GM18505 (cell line): ENCODE data around the gene PRSS50.

Experiments used
- ATAC-seq: cut with Tn5 transposase; IDR thresholded peaks from one replicate; pipeline ENCODE4 v1.9.1; 2021; ENCODE audit not compliant: unreplicated experiment
- POLR2A ChIP-seq: IDR thresholded peaks from 4 replicates; pipeline ENCODE4 v1.6.1; 2011; ENCODE audit warnings: borderline replicate concordance; ENCODE audit not compliant: insufficient read depth, insufficient read length; ENCODE audit errors: extremely low read depth

The PRSS50 gene

DNA sequence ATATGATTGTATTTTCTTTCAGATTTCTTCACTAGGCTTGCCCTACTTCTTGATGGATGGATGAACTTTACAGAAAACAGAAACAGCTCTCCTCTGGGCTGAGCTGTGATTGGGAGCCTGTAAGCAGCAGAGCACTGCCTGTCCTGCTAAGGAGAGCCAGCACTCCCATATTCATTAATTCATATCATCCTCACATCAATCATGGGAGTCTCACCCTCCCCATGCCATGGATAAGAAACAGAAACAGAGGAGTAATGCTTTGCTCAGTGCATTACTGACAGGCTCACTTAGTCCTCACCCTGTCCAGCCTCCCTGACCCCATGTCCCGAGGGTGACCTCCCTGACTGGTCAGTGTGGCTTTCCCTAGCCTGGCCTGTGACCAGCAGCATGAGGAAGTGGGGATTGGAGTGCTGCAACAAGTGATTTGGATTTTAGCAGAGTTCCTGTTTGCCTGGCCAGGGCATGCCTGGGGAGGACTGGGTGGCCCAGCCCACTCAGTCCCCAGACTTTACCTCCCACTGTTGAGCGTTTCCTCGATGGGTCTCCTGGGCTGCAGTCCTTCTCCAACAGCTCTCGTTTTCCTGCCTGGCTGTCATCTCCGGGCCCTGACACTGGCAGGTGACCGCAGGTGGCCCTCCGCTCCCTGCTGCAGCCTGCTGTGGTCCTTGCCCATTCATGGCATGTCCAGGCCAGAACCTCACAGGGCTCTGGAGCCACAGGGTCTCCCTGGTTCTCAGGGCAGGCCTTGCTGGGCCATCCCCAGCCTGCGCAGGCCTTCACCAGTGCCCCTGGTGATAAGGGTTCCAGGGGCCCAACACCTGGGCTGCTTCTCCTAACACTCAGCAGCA, 17.8 kb downstream of the PRSS50 start:
- TF ChIP-seq POLR2A = no peak
- no peak for ATAC-seq

DNA sequence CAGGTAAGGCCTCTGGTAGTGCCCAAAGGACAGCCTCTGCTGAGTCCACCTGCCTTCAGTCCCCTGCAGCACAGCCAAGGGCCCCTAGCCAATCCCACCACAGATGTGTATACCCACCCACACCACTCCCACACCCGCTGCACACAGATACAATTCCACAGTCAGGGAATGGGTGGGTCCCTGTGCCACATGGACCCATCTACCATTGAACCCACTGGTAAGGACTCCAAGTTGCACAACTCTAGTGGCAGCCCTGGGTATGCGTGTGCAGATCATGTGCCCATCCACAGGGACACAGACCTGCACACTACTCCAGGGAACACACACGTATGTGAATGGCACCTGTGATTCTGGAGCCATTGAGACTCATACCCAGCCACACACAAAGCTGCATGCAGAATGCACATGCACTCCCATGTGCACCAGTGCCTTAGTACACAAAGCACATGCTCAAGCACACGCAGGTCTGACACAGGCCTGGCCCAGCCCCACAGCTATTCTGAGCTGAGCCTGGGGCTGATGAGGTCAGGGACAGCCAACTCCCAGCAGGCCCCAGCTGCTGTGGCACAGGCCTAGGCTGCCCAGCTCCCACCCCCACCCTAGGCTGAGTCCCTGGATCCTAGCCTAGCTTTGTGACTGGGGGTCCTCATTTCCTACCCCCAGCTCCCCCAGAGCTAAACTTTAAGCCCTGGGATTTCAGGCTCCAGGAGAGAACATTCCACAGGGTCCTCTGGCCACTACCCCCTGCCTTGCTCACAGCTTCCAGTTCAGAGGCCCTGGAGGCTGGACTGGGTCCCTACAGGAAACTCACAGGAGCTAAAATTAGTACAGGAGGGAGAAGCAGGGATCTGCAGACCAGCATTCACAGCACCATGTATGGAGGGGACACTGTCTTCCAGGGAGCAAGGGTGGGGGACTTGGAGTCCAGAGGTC, 21.4 kb downstream of the PRSS50 start:
- no peak for TF ChIP-seq POLR2A
- no peak for ATAC-seq

DNA sequence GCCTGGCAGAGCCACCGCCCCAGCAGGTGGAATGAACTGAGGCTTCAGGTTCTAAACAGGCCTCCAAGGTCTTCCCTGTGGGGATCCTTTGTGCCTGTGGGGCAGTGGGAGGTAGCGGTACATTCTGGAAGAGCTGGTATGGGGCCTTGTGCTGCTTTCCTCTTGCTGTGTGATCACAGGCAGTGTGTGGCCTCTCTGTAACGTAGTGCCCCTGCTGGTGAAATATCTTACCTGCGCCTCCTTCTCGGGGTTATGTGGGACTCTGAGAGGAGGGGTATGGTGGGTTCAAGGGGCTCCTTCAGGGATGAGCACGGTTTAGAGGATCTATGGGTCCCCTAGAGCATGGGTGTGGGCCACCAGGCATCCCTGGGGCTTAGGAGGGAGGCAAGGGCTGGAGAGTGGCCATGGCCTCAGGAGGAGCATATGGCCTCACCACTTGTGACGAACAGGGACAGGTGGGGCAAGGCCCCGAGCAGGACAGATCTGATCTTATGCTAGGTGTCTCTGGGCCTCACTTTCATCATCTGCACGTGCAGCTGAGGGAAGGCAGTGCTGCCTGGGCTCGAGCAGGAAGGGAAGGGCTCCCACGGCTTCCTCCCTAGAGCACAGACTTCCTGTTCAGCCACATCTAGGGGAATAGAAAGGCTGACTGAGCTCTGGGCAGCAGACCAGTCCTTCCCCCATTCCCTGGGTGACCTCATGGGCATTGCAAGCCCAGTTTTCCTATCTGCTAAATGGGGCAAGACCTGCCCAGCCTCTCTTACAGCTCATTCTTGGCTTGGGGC, 22.3 kb downstream of the PRSS50 start:
- ATAC-seq = no peak
- TF ChIP-seq POLR2A = no peak

DNA sequence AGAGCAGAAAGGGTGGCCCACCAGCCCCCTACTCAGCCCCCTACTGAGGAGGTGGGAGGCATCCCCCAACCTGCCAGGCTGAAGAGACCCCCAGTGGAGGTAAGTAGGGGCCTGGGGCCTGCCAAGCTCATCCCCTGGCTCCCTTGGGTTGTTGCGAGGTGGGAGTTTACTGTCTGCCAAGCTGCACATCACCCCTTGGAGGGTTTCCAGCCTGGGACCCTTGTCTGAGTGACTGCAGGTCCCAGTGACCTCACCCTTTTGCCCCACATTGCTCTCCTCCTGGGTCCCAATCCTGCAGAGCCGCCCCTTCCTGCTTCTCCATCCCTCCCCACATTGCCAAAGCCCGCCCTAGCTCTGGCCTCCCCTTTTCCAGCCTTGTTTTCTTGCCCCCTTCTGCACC, 23.1 kb downstream of the PRSS50 start:
- ATAC-seq = no peak
- no peak for TF ChIP-seq POLR2A

DNA sequence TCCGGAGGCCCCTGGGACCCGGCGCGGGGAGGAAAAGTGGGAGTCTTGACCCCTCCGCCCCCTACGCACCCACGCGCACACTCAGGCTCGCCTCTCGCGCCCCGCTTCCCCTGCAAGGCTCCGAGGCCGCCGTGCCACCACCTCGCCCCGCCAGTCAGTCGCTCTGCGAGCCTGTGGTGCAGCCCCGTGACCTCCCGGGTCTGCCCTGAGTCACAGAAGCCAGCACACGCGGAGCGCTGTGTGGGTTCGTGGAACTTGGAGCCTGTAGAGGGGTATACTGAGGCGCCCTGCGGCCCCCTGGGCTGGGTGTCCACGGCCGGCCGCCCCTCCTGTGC, 23.8 kb downstream of the PRSS50 start:
- TF ChIP-seq POLR2A = no peak
- no peak for ATAC-seq

DNA sequence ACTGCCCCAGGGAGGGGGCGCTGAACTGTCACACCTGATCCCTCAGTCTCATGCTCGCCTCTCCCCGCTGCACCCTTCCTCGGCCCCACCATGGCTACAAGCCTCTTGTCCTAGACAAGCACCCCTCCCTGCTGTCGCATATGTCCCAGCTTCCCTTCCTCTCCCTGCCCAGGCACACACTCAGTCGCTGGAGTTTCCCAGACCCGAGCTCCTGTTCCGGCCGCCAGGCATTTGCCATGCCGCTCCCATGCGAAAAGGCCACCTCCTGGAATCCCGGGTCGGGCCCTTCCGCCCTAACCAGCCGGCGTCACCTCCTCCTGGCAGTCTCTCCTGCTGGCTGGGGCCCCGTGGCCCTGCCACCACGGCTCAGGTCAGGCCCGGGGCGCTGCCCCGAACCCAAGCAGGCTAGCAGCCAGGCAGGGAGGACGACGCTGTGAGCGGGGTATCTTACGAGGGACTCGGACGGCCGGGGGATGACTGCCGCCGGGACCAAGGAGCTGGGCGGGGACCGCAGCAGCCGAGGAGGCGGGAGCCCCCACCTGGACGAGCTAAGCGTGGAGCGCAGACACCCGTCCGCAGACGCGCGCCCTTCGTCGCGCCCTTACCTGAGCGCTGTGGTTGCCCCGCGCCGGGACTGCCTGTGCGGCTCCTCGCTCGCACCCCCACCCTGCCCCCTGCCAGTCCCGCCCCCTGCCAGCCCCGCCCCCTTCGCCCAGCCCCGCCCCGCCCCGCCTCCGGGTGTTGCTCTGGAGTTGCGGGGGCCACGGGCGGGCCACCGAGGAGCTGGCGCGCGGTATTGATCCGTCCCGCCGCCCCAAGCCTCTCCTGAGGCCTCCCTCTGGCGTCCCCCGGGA, 24.4 kb downstream of the PRSS50 start, which contains the start of gene ALS2CL:
ALS2CL (minus strand) TSS at position 642 of the 854 bp plus-strand sequence. CDS start 4,239 bp downstream, outside the sequence.
- no peak for ATAC-seq
- TF ChIP-seq POLR2A = no peak

DNA sequence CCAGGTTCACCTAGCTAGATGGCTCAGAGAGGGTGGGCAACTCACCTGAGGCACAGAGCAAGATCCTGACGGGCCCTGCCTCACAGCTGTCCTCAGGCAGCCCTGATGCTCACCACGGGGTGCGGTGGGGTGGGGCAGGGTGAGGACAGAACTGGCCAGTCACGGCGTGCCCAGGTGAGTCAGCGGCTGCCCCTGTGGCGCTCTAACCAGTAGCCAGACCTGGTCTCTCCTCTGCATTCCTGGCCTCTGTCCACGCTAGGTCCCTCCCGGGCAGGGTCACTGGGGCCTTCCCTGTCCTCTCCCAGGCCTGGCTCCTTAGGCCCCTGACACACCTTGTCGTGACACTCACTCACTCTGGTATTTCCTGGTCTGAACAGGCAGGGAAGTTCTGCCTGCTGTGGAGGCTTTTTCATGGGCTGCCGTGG, 25.1 kb downstream of the PRSS50 start:
- TF ChIP-seq POLR2A = no peak
- ATAC-seq = no peak

DNA sequence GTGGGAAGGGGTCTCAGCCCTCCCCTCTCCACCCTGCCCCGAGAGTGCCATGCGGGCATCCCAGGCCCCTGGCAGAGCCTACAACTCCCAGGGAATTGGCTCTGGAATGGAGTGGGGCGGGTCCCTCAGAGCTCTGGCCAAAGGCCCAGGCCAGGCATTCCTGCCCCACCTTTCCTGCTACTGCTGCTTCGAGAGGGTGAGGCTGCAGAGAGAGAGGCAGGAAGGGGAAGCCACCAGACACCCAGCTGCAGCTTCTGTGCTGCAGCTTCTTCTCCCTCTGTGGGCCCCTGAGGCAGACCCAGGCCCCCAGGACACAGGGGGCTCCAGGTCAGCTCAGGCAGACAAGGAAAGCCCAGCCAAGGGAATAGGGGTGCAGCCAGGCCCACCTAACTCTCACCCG, 26.9 kb downstream of the PRSS50 start:
- ATAC-seq = no peak
- no peak for TF ChIP-seq POLR2A

DNA sequence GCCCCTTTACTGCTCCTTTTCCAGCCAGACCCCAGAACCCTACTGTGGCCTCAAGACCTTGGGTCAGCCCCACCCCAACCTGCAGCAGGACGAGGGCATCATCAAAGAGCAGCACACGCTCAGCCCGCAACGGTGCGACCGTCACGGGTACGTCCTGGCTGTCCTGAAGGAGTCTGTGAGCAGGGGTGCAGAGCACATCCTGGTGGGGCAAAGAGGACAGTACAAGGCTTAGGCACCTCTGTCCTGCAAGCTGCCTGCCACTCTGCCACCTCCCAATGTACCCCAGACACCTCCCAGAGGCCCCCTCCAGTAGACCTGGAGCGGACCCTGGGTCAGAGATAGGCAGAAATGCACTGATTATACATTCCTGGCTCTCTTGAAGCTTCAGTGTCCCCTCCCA, 32.2 kb downstream of the PRSS50 start:
- no peak for TF ChIP-seq POLR2A
- ATAC-seq = no peak

DNA sequence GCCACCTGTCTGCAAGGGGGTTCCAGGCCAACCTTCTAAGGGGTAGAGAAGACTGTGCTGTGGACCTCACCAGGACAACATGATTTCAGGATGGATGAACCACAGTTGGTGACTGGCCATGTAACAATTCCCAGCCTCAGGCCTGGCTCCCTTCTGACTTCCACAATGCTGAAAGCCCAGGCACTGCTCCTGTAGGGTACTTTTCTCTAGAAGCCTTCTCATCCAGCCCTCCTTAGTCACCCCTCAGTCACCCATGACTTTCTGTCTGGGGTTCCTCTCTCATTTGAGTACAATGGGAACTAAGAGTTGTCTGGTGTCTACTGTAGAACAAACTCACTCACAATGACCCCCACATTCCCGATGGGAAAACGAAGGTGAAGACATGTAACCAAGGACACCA, 32.8 kb downstream of the PRSS50 start:
- ATAC-seq = no peak
- TF ChIP-seq POLR2A = no peak

DNA sequence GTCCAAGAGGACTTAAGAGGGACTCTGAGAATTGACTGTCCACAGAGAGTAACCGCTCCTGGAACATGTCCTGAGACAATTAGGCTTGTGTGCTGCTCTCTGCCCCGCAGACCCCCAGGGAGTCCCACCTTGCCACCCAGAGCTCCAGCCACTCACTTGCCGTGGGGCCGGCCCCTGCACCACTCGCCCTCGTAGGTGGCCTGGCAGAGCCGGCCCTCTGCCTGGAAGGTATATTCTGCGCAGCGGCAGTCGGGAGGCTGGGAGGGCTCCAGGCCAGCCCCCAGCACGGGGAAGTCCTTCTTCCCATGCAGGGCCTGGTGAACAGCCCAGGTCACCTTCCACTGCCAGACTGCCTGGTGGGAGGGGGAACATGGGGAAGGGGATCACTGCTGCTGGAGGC, 34.7 kb downstream of the PRSS50 start:
- TF ChIP-seq POLR2A = no peak

DNA sequence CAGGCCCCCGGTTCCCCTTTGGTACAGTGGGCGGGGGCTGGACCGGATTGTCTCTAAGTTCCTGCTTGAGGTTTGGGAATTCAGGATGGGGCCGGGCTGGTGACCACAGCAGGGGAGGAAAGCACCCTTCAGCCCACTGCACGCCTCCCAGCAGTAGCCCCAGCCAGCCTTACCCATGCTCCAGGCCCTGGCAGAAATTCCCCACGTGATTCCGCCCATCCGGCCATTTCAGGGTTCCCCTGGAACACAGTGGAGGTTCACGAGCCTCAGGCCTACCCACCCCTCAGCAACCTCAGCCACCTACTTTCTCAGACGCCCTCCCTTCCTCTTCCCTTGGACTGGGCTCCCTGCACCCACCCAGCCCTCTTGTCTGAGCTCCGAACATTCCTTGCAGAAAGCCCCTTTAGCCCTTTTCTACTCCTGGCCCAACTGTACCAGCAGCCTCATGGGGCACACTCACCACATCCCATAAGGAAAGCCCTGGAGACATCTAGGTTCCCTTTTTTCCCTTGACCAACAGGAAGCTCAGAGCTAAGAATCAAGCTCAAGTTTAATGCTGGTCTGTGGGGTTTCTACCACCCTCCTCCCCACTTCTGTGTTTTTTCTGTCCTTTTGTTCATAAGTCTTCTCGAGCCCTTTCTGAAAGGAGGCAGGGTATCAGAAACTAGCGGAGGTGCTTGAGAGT, 35.7 kb downstream of the PRSS50 start:
- no peak for ATAC-seq
- no peak for TF ChIP-seq POLR2A

More for the DNA sequence above, 34.7 kb downstream of the PRSS50 start:
- no peak for ATAC-seq
